ENCODE measurements around the gene RPL36.
"Not testable (repeated sequence)": the region's sequence is repeated elsewhere in the genome, so short reads cannot be mapped to it uniquely, and the experiment has no call there.

The RPL36 gene

DNA sequence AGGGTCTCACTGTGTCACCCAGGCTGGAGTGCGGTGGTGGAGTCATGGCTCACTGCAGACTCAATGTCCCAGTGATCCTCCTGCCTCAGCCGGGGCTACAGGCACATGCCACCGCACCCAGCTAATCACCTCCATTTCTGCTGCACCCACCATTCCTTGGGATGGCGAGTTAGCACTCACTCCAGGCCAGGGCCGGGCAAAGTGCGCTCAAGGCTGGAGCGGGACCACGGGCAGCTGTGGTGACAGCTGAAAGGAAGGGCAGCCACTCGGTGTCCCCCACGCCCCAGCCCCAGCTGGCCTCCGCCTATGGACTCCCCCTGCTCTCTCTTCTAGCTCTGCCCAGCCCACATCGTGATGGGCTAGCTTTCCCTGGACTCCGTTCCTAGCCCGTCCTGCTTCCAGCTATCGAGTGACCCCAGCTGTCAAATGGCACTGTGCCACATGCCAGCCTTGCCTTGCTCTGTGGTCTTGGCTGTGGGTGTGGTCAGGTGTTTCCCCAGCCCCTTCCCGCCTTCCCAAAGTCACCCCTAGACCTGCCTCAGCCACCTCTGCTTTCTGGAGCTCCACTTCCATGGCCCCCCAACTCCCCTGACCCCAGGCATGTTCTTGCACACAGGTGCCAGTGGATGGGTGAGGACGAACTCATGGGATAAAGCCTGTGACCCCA, 13.9 kb upstream of the RPL36 start:
- DNase-seq: no peak

DNA sequence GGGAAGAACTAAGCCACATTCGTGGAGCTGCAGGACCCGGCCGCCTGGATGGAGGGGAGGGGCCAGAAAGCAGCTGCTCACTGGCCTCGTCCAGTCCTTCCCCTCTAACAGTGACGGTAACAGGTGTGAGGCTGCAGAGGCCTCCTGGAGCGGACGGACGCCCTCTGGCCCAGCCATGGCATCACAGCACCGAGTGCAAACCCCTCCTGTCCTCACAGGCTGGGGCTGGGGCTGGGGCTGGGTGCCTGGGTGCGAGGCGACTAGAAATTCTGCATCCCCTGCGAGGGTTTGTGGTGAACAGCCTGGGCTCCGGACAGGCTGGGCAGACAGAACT, 13.4 kb upstream of the RPL36 start:
- DNase-seq: no peak

DNA sequence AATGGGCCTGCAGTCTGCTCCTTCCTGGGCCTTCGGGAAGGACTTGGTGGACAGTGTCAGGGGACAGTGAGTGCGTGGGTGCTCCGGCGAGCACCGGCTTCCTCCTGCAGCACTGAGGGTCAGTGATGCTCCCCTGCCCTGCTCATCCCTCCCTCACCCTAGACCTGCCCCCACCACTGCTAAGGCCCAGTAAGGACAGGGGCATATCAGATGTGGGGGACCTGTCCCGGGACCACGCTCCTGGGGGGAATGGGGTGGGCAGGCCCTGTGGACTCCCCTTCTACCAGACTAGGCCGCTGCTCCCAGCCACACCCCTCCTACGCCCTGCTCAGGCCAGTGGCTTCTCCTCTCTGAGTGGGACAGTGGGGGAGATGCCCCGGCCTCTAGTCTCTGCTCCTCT, 13.0 kb upstream of the RPL36 start:
- DNase-seq: no peak

DNA sequence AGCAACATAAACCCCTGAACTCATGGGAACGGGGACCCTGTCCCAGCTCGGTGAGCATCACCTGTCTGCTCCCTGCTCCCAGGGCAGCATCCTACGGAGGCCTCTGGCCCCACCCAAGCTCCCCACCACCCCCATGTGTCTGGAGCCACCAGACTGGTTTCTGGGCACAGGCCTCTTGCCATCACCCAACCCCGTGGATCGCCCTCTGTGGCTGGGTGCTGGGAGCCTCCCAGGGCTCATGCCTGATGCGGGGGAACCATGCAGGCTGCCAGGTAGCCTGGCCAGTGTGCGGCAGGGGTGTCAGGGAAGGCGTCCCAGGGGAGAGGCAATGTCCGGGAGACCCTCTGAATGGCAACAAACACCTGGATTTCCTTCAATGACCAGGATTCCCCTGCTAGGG, 12.5 kb upstream of the RPL36 start:
- no peak for DNase-seq

DNA sequence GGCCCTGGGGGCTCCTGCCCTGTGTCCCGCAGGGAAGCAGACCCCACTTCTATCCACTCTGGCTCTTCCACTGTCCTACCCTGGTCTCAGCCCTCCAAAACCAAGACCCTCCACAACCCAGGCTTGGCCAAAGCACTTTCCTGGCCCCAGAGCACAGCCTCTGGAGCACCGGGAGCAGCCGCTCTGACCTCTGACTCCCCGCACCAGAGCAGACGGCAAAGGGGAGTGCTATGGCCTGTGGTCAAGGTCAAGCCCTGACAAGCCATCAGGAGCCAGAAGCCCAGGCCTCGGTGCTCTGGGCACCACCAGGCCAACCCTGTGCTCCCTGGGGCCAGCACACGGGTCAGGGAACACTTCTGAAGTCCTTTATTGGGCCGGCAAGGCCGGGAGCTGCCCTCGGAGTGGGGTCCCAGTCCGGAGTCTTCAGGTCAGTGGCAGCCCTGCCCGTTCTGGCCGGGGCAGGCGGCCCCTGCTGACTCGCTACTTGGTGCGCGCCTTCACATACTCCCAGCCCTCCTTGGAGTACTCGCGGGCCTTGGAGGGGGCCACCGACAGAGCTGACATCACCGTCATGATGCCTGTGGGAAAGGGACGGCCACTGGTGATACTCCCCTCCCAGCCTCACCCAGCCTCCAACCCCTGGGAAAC, 11.9 kb upstream of the RPL36 start:
- DNase-seq: no peak

DNA sequence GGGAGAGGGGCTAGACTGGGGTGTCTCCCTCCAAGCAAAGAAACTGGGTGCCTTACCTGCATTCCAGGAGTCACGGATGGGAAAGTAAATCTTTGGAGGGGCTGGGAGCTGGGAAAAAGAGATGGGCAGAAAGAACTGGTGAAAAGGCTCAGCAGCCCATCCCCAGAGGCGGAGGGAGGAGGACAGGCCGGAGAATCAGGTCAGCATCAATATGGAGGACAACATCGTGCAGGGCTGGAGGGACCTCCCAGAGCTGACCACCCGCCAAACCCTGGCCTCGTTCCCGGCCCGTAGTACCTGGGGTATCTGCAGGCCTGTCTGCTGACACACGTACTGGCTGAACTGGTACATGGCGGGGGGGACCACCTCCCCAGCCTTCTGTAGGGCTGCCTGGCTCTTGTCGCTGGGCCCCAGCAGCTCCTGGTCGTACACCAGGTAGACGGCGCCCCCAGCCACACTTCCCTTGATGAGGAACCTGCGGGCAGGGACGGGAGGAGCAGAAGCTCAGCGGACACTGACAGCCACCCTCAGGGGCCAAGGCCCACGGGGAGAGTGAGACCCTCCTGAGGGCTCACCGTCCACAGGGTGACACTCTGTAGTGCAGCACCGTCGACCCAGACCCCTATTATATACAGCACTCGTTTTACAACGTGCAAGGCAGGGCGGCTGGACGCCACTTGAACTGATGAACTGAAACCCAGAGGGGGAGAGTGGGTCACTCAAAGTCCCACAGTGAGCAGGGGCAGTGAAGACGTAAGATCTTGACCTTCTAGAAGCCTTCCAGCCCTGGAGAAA, 10.6 kb upstream of the RPL36 start:
- no peak for DNase-seq

DNA sequence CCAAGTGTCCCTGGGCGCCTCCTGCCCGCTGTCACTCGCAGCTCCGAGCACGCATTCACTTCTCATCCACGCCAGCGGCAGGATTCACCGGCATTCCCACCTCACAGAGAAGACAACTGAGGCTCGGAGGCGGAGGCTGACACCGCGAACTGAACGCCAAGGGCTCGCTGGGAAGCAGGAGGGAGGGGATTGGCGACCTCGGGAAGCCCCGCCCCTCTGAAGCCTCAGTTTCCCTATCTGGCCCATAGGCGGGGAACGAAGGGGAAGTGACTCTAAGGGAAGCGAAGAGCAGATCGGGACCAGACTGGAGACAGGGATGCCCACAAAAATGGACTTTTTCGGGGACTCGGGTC, 10.0 kb upstream of the RPL36 start:
- no peak for DNase-seq

DNA sequence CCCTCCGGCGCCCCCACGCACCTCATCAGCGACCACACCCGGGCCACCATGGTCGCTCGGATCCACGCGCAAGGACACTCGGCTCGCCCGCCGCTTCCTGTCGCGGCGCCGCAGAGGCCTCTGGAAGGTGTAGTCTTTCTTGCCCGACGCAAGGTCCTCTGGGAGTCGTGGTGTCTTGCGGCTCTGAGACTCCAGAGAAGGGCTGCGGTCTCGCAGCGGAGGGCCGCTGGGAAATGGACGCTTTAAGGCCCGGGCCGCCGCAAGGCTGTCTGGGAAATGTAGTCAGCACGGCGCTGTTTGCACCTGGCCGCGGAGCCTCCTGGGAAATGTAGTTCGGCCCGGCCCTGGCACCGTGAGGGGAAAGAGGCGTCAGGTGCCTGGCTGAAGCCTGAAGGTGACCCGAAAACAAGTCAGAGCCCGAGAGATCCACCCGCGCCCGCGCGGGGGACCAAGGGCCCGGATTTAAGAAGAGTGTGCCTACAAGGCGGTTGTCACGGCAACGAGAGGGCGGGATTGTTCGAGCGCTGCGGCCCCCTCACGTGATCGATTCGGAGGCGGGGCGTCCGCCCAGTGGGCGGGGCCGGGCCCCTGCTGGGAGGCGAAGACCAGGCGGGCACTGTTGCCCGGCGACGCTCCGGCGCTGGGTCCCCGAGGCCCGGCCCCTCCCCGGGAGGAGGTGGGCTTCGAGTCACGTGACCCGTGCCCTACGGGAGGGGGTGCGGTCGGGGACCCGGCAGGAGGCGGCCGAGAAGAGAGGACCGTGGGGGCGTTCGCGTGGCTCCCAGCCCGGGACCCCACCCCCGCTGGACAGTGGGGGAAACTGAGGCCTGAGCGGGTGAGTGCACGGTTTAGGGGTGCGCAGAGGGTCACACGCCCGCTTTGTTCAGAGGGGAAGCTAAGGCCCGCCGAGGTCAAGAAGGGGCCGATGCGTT, 9.4 kb upstream of the RPL36 start, which contains the start of the genes HSD11B1L and MICOS13:
Gene HSD11B1L, plus strand, starts transcription at position 591 of the 932 bp plus-strand sequence. CDS start 3,806 bp downstream, outside the sequence.
Gene MICOS13, minus strand, starts transcription at position 80 of the 932 bp plus-strand sequence. Its CDS starts 30 bp downstream, at position 50.
- peak; percentile 96 for DNase-seq

DNA sequence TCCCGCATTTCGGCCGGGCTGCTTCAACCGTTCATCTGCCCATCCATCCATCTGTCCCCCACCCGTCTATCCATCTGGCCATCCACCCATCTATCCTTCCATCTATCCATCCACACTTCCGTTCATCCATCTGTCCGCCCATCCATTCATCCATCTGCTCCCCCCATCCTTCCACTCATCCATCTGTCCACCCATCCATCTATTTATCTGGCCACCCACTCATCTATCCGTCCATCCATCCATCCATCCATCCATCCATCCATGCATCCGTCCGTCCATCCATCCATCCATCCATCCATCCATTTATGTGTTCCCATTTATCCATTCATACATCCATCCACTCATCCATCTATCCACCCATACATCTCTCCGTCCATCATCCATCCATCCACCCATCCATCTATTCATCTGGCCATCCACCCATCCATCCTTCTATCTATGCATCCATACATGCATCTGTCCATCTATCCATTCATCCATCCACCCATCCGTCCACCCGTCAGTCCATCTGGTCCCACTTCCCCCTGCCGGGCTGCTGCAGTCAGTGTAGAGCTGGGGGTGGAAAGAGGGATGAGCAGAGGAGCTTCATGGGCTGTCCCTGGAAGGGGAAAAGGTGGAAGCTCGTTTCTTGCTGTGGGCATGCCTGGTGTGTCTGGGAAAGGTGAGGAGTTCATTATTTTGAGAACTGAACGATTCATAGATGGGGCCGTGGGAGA, 8.5 kb upstream of the RPL36 start:
- DNase-seq: no peak

DNA sequence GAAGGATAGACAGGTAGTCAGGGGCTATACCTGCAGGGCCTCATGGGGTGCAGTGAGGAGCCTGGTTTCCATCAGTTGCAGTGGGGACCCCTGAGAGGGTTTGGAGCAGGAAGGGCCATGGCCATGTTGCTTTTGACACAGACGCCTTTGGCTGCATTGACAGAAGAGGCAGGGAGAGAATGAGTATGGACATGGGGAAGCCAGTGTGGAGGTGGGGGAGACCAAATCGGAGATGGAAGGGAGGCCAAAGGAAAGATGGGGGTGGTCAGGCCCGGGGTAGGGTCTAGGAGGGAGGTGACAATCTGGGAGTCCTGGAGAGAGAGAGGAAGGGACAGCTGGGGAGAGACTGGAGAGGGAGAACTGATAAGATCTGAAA, 8.0 kb upstream of the RPL36 start:
- DNase-seq: no peak

DNA sequence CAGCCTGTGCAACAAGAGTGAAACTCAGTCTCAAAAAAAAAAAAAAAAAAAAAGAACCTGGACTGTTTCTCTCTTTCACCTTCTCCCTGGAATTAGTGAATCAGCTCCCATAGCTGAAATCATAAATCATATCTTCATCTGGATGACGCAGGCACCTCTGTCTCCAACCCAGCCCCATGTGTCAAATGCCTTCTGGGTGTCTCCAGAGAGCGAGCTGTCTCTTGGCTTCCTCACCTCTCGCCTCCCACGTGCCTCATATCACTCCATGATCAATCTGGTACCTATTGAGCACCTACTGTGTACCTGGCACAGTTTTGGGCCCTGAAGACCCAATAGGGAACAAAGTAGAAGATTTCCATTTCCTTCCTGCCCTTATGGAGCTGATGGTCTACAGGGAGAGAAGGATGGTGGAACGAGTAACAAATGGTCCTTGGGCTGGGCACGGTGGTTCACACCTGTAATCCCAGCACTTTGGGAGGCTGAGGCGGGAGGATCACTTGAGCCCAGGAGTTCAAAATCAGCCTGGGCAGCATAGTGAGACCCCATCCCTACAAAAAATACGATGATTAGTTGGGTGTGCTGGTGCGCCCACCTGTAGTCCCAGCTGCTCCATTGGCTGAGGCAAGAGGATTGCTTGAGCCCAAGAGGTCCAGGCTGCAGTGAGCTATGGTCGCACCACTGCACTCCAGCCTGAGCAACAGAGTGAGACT, 6.8 kb upstream of the RPL36 start:
- no peak for DNase-seq

DNA sequence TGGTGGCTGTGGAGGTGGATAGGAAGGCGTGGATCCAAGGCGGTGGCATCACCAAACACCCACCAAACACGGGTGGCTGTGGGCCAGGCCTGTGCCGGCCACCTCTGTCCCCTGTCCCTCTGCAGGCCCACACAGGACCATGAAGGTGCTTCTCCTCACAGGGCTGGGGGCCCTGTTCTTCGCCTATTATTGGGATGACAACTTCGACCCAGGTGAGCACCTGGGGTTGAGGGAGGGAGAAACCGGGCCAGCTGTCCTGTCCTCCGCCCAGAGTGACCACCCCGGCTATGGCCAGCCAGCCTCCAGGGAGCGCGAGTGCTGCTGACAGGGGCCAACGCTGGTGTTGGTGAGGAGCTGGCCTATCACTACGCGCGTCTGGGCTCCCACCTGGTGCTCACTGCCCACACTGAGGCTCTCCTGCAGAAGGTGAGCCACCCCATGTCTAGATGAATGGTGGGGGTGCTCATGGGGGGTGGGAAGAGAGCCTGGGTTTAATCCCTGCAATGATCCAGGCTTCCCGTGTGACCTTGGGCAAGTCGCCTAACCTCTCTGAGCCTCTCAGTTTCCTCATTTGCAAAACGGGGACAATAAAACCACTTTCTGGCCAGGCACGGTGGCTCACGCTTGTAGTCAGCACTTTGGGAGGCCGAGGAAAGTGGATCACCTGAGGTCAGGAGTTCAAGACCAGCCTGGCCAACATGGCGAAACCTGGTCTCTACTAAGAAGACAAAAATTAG, 5.2 kb upstream of the RPL36 start:
- no peak for DNase-seq

DNA sequence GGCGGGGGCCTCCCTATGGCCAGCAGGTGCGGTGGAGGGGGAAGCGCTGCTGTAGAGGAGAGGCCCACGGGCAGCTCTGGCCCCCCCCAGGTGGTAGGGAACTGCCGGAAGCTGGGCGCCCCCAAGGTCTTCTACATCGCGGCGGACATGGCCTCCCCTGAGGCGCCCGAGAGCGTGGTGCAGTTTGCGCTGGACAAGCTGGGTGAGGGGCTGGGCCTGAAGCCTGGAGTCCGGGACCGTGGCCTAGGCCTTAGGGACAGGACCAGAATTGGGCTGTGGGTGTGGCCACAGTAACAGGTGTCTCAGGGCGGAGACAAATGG, 3.8 kb upstream of the RPL36 start:
- no peak for DNase-seq

DNA sequence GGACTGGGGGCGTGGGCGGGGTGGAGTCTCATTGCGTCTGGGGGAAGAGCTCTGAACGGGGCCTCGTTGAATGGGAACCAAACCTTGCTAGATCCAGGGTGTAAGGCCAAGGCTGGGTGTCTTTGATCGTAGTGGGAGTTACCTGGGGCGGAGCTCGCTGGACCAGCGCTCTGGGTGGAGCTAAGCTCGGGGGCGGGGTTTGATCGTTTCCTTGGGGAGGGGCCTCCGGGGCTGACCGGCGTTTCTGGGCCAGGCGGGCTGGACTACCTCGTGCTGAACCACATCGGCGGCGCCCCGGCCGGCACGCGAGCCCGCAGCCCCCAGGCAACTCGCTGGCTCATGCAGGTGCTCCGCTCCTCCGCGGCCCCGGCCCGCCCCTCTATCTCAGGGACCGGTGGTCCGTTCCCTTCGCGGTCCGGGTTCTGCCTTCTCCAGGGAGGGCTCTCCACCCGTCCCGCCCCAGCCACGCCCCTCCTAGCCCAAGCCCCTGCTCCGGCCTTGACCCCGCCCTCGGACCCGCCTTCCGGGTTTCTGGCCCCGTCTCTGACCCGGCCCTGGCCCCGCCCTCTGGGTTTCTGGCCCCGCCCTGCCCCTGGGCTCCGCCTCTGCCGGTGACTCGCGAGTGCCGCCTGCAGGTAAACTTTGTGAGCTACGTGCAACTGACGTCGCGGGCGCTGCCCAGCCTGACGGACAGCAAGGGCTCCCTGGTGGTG, 3.3 kb upstream of the RPL36 start:
- no peak for DNase-seq

DNA sequence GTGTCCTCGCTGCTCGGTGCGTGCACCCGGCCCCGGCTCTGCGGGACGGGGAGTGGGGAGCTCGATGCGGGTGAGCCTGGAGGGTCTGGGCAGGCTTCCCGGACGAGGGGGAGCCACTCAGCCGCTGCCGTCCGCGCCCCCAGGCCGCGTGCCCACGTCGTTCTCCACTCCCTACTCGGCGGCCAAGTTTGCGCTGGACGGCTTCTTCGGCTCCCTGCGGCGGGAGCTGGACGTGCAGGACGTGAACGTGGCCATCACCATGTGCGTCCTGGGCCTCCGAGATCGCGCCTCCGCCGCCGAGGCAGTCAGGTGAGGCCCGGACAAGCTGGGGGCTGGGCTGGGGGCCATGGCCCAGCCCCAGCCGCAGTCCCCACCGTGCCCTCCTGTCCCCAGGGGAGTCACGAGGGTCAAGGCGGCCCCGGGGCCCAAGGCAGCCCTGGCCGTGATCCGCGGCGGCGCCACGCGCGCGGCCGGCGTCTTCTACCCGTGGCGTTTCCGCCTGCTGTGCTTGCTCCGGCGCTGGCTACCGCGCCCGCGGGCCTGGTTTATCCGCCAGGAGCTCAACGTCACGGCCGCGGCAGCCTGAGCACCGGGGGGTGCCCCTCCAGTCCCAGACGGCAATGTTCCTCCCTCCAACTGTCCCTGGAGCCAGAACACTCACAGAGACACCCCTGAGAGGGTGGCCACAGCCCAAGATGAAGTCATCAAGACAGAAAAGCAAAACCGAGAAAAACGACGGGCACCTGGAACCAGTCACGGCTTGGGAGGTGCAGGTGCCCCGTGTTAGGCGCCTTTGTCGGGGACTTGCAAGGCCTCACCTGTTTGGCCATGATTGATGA, 2.5 kb upstream of the RPL36 start:
- no peak for DNase-seq

DNA sequence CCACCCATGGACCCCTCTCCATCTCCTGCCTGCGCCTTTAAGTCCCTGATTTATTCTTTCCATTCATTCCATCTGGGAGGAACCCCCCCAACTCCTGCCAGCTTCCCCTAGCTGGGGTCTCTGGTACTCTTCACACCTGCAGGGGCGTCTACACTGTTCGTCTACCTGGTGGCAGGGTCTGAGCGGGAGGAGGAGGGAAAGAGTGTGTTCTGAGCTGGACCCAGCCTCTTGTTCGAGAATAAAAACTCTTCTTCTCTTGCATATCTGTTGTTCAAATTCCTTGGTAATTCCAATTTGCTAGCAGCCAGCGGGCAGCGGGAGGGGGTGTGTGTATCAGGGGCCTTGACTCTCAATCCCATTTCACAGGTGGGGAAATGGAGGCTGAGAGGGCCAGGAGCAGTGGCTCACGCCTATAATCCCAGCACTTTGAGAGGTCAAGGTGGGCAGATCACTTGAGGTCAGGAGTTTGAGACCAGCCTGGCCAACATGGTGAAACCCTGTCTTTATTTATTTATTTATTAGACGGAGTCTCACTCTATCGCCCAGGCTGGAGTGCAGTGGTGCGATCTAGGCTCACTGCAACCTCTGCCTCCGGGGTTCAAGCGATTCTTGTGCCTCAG, 1.7 kb upstream of the RPL36 start:
- not testable (repeated sequence) for DNase-seq

DNA sequence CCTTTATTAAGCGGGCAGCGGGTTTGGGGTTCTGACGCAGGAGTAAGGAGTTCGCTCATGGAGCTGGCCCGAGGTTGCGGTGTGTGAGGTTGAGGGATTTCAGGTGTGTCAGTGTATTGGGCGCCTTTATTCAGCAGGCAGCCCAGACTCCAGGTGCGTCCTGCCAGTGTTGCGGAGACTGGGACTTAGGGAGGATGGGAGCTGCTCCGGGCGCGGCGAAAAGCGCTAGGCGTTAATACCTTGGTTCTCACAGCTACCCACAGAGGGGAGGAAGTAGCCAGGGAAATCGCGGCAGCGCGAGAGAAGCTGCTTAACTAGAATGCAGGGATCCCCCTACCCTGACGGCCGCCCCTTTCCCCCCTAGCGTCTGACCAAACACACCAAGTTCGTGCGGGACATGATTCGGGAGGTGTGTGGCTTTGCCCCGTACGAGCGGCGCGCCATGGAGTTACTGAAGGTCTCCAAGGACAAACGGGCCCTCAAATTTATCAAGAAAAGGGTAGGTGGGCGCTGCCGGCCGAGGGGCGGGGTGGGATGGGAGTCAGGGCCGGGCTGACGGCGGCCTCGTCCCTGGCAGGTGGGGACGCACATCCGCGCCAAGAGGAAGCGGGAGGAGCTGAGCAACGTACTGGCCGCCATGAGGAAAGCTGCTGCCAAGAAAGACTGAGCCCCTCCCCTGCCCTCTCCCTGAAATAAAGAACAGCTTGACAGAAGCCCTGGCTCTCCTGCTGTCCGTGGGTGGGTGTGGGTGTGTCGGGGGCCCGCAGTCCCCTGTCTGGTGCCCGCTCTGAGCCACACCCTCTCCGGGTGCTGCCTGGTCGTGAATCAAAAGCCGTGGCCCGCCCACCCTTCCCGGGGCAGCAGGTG, 1.1 kb downstream of the RPL36 start:
- DNase-seq: no peak
